ENCODE results near the gene OR4N5. TPM values are rescaled to one million over a fixed set of nuclear protein-coding genes. Genes with fewer than 3 reads are reported as not detected.
"Not testable (repeated sequence)": the region's sequence is repeated elsewhere in the genome, so short reads cannot be mapped to it uniquely, and the experiment has no call there.

Gene OR4N5, protein sequence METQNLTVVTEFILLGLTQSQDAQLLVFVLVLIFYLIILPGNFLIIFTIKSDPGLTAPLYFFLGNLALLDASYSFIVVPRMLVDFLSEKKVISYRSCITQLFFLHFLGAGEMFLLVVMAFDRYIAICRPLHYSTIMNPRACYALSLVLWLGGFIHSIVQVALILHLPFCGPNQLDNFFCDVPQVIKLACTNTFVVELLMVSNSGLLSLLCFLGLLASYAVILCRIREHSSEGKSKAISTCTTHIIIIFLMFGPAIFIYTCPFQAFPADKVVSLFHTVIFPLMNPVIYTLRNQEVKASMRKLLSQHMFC
- total RNA-seq, result not detected
- long read RNA-seq, result 0 reads

DNA sequence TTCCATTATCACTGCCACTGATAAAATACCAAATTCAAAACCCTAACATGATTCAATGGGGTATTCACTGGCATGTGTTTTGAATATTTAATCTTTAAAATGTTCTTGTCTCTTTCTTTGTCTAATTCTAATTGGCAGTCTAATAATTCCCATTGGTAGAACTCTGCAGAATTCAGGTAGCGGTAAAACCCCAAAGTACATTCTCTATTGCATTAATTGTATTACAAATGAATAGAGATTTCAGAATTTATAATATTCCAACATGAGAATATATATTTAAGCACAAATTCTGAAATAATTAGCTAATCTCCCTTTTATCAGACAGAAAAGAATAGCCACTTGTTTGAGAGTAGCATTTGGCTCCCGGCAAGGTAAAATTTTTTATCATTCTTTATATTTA is at the start of gene OR4N5:
Gene OR4N5, plus strand, starts transcription at position 301 of the 400 bp plus-strand sequence. CDS start 4,916 bp downstream, outside the sequence.
- DNase-seq (no peak), ATAC-seq (no peak)
- no peak within 1 kb of the TSS for H3K4me3 ChIP-seq
- H3K27me3 ChIP-seq, result no peaks in the 10 kb centered on the region
- TF ChIP-seq, protein P1, sequence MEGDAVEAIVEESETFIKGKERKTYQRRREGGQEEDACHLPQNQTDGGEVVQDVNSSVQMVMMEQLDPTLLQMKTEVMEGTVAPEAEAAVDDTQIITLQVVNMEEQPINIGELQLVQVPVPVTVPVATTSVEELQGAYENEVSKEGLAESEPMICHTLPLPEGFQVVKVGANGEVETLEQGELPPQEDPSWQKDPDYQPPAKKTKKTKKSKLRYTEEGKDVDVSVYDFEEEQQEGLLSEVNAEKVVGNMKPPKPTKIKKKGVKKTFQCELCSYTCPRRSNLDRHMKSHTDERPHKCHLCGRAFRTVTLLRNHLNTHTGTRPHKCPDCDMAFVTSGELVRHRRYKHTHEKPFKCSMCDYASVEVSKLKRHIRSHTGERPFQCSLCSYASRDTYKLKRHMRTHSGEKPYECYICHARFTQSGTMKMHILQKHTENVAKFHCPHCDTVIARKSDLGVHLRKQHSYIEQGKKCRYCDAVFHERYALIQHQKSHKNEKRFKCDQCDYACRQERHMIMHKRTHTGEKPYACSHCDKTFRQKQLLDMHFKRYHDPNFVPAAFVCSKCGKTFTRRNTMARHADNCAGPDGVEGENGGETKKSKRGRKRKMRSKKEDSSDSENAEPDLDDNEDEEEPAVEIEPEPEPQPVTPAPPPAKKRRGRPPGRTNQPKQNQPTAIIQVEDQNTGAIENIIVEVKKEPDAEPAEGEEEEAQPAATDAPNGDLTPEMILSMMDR (IDR thresholded peaks at IDR 0.05), result no peak
- no peaks in the 10 kb centered on the region for H3K9me3 ChIP-seq
- H3K4me1 ChIP-seq, result no peaks in the 10 kb centered on the region
- H3K27ac ChIP-seq, result no peak within 1 kb of the TSS
- no peaks in the 10 kb centered on the region for H3K36me3 ChIP-seq
- intact Hi-C loops (cut with DNase I), result no loop called here

DNA sequence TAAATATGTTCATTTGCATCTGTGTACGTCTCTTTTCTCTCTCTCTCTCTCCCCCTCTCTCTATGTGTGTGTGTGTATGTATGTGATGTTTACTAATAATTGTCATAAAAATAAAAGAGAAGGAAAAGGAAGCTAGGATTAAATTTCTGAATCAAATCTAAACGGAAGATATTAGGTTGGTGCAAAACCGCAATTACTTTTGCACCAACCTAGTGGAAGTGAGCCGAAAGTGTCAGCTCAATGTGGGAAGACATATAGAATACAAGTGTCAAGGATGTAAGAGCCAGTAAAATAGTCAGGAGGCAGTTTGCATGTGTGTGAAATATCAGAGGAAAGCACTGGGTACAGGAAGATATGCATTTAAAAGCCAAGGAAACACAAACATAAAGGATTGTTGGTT is 46.6 kb upstream of the OR4N5 start:
- ATAC-seq, result no peak
- Histone ChIP-seq H3K36me3 (no peaks in the 10 kb centered on the region), H3K27ac (no peak overlapping the region), H3K27me3 (no peaks in the 10 kb centered on the region), H3K9me3 (no peaks in the 10 kb centered on the region), H3K4me3 (no peak overlapping the region), H3K4me1 (no peaks in the 10 kb centered on the region)
- TF ChIP-seq, protein P1 (IDR thresholded peaks at IDR 0.05), result no peak
- DNase-seq, result no peak
- intact Hi-C loops (cut with DNase I), result no loop called here

DNA sequence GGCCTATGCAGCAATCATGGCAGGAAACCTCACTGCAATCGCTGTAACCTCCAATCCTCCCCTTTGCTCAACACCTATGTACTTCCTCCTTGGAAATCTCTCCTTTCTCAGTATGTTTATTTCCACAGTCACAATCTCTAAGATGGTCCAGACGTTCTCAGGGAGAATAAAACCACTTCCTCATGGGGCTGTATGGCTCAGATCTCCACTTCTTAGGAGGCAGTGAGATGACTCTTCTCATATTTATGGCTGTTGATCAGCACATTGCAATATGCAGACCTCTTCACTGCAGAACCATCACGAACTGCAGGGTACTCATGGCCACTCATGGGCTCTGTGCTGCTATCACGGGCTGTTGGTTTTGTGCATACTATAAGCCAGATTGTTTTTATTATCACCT is 45.2 kb upstream of the OR4N5 start:
- H3K4me1 ChIP-seq, result no peaks in the 10 kb centered on the region
- TF ChIP-seq, protein P1 (IDR thresholded peaks at IDR 0.05), result no peak
- H3K36me3 ChIP-seq, result no peaks in the 10 kb centered on the region
- no peak overlapping the region for H3K27ac ChIP-seq
- intact Hi-C loops (cut with DNase I), result no loop called here
- H3K9me3 ChIP-seq, result no peaks in the 10 kb centered on the region
- DNase-seq (no peak), ATAC-seq (no peak)
- H3K4me3 ChIP-seq, result no peak overlapping the region
- no peaks in the 10 kb centered on the region for H3K27me3 ChIP-seq

DNA sequence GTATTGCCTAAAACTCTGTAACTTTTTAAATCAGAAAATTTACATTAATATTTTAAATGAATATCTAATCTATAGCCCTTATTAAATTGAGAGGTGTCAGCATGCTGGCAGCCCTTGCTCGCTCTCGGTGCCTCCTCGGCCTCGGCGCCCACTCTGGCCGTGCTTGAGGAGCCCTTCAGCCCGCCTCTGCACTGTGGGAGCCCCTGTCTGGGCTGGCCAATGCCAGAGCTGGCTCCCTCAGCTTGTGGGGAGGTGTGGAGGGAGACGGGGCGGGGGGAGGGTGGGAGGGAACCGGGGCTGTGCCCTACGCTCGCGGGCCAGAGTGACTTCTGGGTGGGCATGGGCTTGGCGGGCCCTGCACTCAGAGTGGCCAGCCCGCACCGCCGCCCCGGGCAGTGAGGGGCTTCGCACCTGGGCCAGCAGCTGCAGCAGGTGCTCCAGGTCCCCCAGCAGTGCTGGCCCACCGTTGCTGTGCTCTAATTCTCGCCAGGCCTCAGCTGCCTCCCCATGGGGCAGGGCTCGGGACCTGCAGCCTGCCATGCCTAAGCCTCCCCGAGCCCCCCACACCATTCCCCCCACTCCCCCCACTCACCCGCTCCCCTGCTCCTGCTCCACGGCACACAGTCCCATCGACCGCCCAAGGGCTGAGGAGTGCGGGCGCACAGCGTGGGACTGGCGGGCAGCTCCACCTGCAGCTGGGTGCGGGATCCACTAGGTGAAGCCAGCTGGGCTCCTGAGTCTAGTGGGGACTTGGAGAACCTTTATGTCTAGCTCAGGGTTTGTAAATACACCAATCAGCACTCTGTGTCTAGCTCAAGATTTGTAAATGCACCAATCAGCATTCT is 39.5 kb upstream of the OR4N5 start:
- H3K36me3 ChIP-seq; DNase-seq; H3K4me1 ChIP-seq; H3K27me3 ChIP-seq; intact Hi-C loops (cut with DNase I); ATAC-seq; H3K9me3 ChIP-seq; H3K27ac ChIP-seq; H3K4me3 ChIP-seq: not testable (repeated sequence)

DNA sequence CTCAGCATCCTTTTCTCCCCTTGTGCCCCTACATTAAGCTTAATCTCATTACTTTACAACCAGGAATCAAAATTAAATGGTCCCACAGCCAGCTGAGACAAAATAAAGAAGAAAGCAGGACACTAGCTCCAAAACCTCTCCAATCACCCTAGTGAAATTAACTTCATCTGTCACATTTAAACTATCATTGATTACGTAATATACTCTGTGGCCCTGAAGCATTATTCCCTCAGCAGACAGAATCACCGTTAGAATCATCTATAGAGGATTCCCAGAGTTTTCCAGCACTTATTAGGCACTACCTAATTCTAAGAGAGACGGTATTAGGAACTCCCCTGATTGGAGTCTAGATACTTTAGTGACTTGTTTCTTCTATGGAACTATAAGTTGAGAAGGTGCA is 28.2 kb upstream of the OR4N5 start, which contains the start of gene OR4K17:
Gene OR4K17, plus strand, starts transcription at position 302 of the 400 bp plus-strand sequence. CDS start 6,761 bp downstream, outside the sequence.
- TF ChIP-seq, protein P1 (IDR thresholded peaks at IDR 0.05), result no peak
- intact Hi-C loops (cut with DNase I), result no loop called here
- Histone ChIP-seq H3K27ac (no peak within 1 kb of the TSS), H3K27me3 (no peaks in the 10 kb centered on the region), H3K36me3 (no peaks in the 10 kb centered on the region), H3K9me3 (no peaks in the 10 kb centered on the region), H3K4me3 (no peak within 1 kb of the TSS), H3K4me1 (no peaks in the 10 kb centered on the region)
- ATAC-seq (no peak), DNase-seq (no peak)

DNA sequence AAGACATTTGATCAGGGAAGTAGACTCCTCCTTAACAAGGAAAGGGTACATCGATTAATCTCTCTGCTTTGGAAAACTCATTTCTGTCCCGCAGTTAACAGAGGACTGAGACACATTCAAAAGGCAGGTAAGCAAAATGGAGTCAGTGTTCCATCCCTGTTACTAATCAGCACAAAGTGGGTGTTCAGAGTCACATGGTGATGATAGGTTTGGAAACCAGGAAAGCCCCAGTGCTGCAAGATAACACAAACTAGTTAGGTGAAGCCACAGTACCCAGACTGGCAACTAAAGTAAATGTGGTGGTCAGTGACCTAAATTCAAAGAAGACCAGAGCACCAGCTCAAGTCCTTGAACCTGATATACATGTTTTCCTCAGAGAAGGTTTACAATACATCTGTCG is 26.3 kb upstream of the OR4N5 start:
- Histone ChIP-seq H3K9me3 (no peaks in the 10 kb centered on the region), H3K36me3 (no peaks in the 10 kb centered on the region), H3K4me3 (no peak overlapping the region), H3K27me3 (no peaks in the 10 kb centered on the region), H3K4me1 (no peaks in the 10 kb centered on the region), H3K27ac (no peak overlapping the region)
- no peak for ATAC-seq
- no peak for DNase-seq
- intact Hi-C loops (cut with DNase I), result no loop called here
- TF ChIP-seq, protein P1 (IDR thresholded peaks at IDR 0.05), result no peak

Measured in upper lobe of right lung (tissue), 1 donor.